ENCODE measurements around the gene THBS4.
A peak's percentile ranks its signal among the peaks of the same experiment; 100 is the strongest.

Gene THBS4

GRCh38 chr5:80034962-80035821 lies at the start of gene THBS4:
THBS4 (plus strand) TSS chr5:80035348; CDS start chr5:80035538, 190 bp downstream.
- DNase-seq: no peak

GRCh38 chr5:79986260-79986659 lies 48.9 kb upstream of the THBS4 start:
- no peak for DNase-seq

GRCh38 chr5:79990205-79990597 lies 44.9 kb upstream of the THBS4 start:
- DNase-seq: no peak

- peak; percentile 53 for DNase-seq
Observed at GRCh38 chr5:79990598-79991507, 44.3 kb upstream of the THBS4 start, which contains the start of gene MTX3. MTX3 (minus strand) TSS chr5:79991262; CDS start chr5:79991238, 24 bp downstream.

GRCh38 chr5:79992891-79993657 lies 42.1 kb upstream of the THBS4 start:
- no peak for DNase-seq

GRCh38 chr5:79999722-80000121 lies 35.4 kb upstream of the THBS4 start:
- no peak for DNase-seq

GRCh38 chr5:80002677-80003076 lies 32.5 kb upstream of the THBS4 start:
- no peak for DNase-seq

- no peak for DNase-seq
Observed at GRCh38 chr5:80008995-80009765, 26.0 kb upstream of the THBS4 start.

- DNase-seq: no peak
Observed at GRCh38 chr5:80010754-80011392, 24.3 kb upstream of the THBS4 start.

GRCh38 chr5:80025069-80025468 lies 10.1 kb upstream of the THBS4 start:
- DNase-seq: no peak

GRCh38 chr5:80026841-80027240 lies 8.3 kb upstream of the THBS4 start:
- DNase-seq: no peak

GRCh38 chr5:80031109-80031508 lies 4.0 kb upstream of the THBS4 start:
- no peak for DNase-seq

- DNase-seq: no peak
Observed at GRCh38 chr5:80033513-80033912, 1.6 kb upstream of the THBS4 start.

- DNase-seq: no peak
Observed at GRCh38 chr5:80034559-80034958, 589 bp upstream of the THBS4 start.

GRCh38 chr5:80035839-80036238 lies 691 bp downstream of the THBS4 start:
- no peak for DNase-seq

GRCh38 chr5:80036615-80037014 lies 1.5 kb downstream of the THBS4 start:
- no peak for DNase-seq

- no peak for DNase-seq
Observed at GRCh38 chr5:80037366-80037765, 2.2 kb downstream of the THBS4 start.

GRCh38 chr5:80039650-80040049 lies 4.5 kb downstream of the THBS4 start:
- no peak for DNase-seq

- no peak for DNase-seq
Observed at GRCh38 chr5:80041527-80041926, 6.4 kb downstream of the THBS4 start.

- no peak for DNase-seq
Observed at GRCh38 chr5:80042330-80042729, 7.2 kb downstream of the THBS4 start.

GRCh38 chr5:80043187-80043586 lies 8.0 kb downstream of the THBS4 start:
- no peak for DNase-seq

All from NCI-H510A (cell line).